GM18508 (cell line): ENCODE measurements around the gene SLCO4C1.

ENCODE experiments used
- ATAC-seq: cut with Tn5 transposase; IDR thresholded peaks from one replicate; pipeline ENCODE4 v1.9.1; 2021; ENCODE audit warnings: moderate number of reproducible peaks; ENCODE audit not compliant: insufficient read depth, unreplicated experiment

SLCO4C1 gene

GRCh38 chr5:102278231-102278630, 17.9 kb downstream of the SLCO4C1 start:
- ATAC-seq = no peak

GRCh38 chr5:102277144-102277543, 18.9 kb downstream of the SLCO4C1 start:
- ATAC-seq = no peak

GRCh38 chr5:102271759-102272158, 24.3 kb downstream of the SLCO4C1 start:
- ATAC-seq = no peak

GRCh38 chr5:102270036-102270435, 26.0 kb downstream of the SLCO4C1 start:
- no peak for ATAC-seq

GRCh38 chr5:102262688-102263087, 33.4 kb downstream of the SLCO4C1 start:
- no peak for ATAC-seq

- ATAC-seq = no peak
Observed at GRCh38 chr5:102249381-102249780, 46.7 kb downstream of the SLCO4C1 start.

- no peak for ATAC-seq
Observed at GRCh38 chr5:102243213-102243612, 52.9 kb downstream of the SLCO4C1 start.

- ATAC-seq = no peak
Observed at GRCh38 chr5:102241809-102242421, 54.2 kb downstream of the SLCO4C1 start.

GRCh38 chr5:102231693-102232619, 64.1 kb downstream of the SLCO4C1 start:
- peak; percentile 94 for ATAC-seq

- no peak for ATAC-seq
Observed at GRCh38 chr5:102229685-102230084, 66.4 kb downstream of the SLCO4C1 start.

- no peak for ATAC-seq
Observed at GRCh38 chr5:102226321-102226720, 69.8 kb downstream of the SLCO4C1 start.

GRCh38 chr5:102223542-102224477, 72.3 kb downstream of the SLCO4C1 start:
- no peak for ATAC-seq

GRCh38 chr5:102222772-102223171, 73.3 kb downstream of the SLCO4C1 start:
- ATAC-seq = no peak

- no peak for ATAC-seq
Observed at GRCh38 chr5:102221949-102222348, 74.1 kb downstream of the SLCO4C1 start.

GRCh38 chr5:102218159-102218558, 77.9 kb downstream of the SLCO4C1 start:
- no peak for ATAC-seq

GRCh38 chr5:102216678-102217077, 79.4 kb downstream of the SLCO4C1 start:
- ATAC-seq = no peak

- no peak for ATAC-seq
Observed at GRCh38 chr5:102211165-102211564, 84.9 kb downstream of the SLCO4C1 start.

GRCh38 chr5:102200861-102201260, 95.2 kb downstream of the SLCO4C1 start:
- ATAC-seq = no peak

GRCh38 chr5:102196481-102196880, 99.6 kb downstream of the SLCO4C1 start:
- no peak for ATAC-seq
